GM18505 (cell line): ENCODE data around the gene FAM228B.

ENCODE experiments used
- ATAC-seq: cut with Tn5 transposase; IDR thresholded peaks from one replicate; pipeline ENCODE4 v1.9.1; 2021; ENCODE audit not compliant: unreplicated experiment
- POLR2A ChIP-seq: IDR thresholded peaks from 4 replicates; pipeline ENCODE4 v1.6.1; 2011; ENCODE audit warnings: borderline replicate concordance; ENCODE audit not compliant: insufficient read depth, insufficient read length; ENCODE audit errors: extremely low read depth

FAM228B gene

DNA sequence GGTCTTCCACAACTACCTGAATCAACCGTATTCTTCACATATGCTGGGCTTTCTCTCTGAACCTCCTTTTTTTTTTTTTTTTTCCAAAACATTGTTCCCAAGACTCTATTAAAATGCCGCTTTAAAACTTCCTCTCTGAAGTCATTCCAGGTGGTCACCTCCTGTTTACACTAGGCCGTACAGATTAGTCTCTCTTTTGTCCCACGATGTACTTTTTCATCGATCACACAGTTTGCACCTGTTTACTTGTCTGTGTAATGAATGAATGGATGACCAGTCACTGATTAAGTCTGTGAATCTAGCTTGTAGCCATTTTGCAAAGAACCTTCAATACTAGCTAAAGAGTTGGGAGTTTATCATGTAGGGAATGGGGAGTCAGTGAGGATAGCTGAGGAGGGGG is 34.9 kb downstream of the FAM228B start:
- TF ChIP-seq POLR2A, result no peak
- no peak for ATAC-seq

DNA sequence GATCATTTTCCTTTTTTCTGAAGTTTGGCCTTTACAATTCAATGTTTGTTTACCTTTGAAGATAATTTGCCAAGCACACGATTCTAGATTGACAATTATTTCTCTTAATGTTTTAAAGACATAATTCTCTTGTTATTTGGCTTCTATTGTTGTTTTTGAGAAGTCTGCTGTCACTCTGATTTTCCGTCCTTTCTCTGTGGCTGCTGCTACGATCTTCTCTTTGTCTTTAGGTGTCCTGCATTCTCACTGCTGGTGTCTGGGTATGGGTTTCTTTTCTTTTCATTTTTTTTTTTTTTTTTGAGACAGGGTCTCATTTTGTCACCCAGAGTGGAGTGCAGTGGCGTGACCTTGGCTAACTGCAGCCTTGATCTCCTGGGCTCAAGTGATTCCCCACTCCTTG is 36.4 kb downstream of the FAM228B start:
- no peak for ATAC-seq
- TF ChIP-seq POLR2A, result no peak

DNA sequence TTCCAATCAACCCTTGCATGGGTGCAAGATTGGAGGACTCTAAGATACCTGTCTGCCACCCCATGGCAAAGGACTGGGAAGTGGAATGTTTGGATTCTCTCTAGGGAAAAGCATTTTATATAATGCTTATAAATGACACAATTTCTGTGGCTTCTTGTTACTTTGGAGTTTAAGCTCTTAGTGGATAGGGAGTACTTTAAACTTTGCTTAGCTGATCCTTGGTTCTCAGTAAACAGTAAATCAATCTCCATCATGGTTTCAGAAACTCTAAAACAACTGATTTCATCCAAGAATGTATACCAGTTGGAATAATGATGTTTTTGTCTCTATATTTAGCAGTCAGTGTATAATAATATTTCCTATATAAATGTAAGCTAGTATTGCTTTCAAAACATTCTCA is 37.5 kb downstream of the FAM228B start:
- no peak for ATAC-seq
- TF ChIP-seq POLR2A, result no peak

DNA sequence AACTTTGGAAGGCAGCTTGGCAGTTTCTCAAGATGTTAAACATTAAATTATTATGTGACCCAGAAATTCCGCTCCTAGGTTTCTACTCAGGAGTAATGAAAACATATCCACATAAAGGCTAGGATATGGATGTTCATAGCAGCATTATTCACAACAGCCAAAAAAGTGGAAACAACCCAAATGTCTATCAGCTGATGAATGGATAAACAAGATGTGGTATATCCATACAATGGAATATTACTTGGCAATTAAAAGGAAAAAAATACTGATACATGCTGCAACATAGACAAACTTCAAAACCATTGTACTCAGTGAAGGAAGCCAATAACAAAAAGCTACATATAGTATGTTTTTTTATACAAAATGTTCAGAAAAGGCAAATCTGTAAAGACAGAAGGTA is 39.2 kb downstream of the FAM228B start:
- no peak for TF ChIP-seq POLR2A
- no peak for ATAC-seq

DNA sequence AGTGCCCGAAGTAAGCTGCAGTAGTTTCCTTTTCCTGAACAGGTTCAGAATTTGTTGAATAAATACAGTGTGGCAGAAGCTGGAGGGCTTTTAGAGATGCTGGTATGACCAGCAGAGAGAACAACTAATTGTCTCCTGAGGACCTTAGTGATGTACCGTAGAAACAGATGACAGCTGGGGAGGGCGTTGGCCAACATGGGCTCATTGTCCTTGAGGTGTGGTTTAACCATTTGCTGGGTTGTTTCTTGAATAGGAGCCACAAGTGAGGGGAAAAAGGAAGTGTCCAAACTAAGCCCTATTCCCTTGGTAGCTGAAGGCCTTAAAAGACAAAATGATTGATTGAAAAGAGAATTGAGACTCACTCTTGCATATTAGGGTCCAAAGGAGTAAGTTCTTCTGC is 39.9 kb downstream of the FAM228B start:
- TF ChIP-seq POLR2A, result no peak
- ATAC-seq, result no peak

DNA sequence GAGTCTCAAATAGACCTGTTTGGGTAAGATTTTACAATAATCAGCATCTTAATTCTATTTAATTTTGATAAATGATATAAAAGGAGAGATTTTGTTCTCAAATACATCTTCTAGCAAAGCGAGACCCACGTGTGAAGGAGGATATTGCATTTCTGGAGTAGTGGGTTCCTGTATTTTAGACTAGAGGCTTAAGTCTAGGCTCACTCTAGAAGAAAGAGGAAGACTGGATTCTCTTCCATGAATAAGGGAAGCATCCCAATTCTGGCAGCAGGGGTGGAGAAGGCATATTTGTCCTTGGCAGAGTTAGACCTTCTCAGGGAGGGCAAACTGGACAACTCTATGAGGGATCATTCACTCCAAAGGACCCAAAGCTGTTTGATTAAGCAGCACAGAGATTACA is 40.3 kb downstream of the FAM228B start:
- TF ChIP-seq POLR2A, result no peak

DNA sequence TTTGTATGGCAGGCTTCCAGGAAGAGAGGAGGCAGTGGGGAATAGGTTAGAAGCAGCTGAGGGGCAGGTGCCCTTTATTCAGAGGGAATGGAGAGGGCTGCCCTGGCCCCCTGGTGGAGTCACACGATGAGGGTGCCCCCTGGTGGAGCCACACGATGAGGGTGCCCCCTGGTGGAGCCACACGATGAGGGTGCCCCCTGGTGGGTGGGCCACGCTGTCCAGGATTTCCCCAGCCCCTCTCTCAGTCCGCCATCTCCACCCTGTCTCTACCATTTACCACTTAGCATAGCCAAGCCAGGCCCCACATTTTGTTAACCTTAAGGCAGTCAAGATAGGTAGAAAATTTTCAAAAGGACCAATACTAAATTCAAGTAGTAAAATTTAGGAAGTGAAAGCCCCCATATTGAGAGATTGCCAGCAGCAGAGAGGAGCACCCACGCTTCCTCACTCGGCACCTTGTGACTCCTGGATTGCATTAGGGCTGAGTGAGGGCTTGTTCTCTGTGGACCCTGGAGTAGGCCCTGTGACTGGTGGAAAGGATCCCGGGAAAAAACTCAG is 41.2 kb downstream of the FAM228B start:
- peak; percentile 59 for ATAC-seq
- no peak for TF ChIP-seq POLR2A

More for the DNA sequence above, 40.3 kb downstream of the FAM228B start:
- ATAC-seq, result no peak

DNA sequence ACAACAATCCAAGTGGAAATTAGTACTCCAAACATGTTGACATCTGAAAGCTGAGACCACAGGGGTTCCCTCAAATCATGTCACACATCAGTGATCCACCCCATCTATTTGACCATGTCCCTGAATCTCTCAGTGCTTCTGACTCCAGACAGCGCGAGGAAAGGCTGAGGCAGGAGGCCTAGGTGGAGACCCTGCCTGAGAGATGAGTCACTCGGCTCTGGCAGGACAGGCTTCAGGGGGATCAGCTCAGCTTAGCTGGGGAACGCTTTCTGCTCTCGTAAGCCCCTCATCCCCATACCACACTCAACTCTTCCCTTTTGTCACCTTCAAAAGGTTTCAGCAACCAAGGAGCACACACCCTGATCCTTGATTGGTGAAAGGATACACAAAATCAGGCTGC is 45.8 kb downstream of the FAM228B start:
- no peak for ATAC-seq

DNA sequence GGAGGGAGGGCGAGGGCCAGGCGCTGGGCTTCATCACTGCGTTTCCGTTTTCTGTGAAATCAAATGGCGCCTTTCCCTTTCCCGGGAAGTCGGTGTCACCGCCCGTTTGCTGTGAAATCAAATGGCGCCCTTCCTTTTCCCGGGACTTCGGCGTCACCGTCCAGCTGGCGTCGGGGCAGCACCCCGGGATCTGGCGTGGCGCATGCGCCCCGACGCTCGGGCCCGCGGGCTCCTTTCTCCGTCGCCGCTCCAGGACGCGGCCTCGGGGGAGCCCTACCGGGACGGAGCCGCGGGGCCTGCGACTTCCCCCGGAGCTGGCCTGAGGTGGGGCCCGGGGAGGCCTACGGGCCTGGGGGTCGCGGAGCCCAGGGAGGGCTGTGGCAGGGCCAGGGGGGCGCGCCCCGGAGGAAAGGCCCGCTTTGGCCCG is 51.6 kb downstream of the FAM228B start, which contains the start of gene FAM228A:
TSS of gene FAM228A (plus strand) at position 203 of the 427 bp plus-strand sequence. CDS start 428 bp downstream, outside the sequence.
- ATAC-seq, result no peak
- TF ChIP-seq POLR2A, result no peak

More for the DNA sequence above, 45.8 kb downstream of the FAM228B start:
- TF ChIP-seq POLR2A, result no peak

DNA sequence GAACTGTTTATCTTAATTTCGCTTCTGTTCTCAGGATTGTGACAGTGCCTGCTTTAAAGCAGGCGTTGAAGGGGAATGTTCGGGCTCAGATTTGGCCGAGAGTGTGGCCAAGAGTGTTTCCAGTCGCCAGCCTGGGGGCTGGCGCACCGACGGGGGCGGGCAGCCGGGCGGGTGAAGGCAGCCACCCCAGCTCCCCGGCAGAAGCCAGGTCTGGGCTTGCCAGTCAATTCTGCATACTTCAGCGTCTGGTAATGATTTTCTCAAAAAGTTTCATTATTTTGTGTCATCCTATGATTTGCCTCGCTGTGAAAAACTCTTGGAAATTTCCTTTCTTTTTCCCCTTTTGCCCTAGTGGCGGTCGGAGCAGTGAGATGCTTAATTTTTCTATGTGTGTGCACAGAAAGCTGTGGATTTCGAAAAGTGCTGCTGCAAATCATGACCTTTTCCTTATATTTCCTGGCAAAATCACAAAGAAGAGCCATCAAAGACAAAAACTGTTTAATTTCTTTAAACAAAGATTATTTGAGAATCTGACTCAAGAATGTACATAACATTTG is 52.4 kb downstream of the FAM228B start:
- no peak for TF ChIP-seq POLR2A
- ATAC-seq, result no peak

DNA sequence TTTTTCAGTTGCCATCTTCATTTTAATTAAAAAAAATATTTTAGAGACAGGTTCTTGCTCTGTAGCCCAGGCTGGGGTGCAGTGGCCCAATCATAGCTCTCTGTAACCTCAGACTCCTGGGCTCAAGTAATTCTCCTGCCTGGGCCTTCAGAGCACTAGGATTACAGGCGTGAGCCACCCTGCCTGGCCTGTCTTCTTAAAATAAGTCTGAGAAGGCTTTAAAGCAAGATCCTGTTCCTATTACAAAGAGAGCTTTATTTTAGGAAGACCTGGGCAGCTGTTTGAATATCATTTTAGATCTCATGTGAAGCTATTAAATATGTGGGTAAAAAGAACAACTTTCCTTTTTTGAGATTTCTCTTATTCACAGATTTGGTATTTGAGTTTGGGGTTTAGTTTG is 53.1 kb downstream of the FAM228B start:
- ATAC-seq, result no peak
- TF ChIP-seq POLR2A, result no peak

DNA sequence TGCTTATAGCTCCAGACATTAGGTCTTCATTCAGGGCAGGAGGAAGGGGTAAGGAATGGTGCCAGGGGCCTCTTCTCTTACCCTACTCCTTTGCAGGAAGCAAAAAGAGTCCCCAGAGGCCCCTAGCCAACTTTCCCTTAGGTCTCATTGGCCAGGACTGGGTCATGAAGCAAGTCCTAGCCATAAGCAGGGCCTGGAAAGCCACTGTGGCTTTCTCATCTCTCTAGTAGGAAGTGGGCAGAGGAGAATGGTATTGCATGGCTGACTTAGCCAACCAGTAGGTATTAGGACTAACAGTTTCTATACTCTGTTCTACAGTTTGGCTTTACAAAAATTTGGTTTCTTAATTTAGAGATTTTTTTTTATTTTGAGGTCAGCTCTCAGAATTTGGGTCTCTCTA is 56.4 kb downstream of the FAM228B start:
- no peak for ATAC-seq
- TF ChIP-seq POLR2A, result no peak

DNA sequence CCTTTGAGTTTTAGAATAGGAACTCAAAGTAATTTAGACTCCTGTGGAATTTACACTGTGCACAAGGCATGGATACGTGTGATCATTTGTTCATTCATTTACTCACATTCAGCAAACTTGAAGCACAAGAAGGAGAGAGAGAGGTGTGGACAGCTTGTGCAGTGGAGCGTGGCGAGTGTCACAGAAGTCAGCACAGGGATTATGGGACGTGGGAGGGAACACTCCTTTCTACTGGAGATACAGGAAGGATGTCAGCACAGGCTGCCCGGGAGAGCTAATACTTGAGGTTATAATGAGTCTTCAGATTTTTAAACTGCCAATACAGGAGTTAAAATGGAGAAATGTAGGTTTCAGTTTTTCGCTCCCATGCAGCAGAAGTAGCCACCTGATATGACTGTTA is 58.6 kb downstream of the FAM228B start:
- no peak for TF ChIP-seq POLR2A
- ATAC-seq, result no peak

DNA sequence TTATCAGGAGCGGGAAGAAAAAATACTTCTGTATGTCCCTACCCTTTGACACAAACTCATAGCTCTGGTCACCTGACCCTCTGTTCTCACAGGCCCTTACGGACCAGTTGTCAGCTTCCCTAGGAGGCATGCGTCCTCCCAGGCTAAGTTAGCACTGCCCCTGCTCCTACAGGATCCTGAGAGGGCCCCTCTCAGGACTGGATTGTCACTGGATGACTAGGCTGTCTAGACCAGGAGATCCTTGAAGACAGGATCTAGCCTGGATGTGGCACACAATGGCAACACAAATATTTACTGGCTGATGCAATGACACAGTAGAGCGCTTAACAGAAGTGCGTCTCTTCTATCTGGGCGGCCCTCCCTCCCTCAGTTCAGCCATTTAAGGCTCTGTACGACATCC is 59.2 kb downstream of the FAM228B start:
- ATAC-seq, result no peak
- no peak for TF ChIP-seq POLR2A
